SK-N-SH treated with all-trans-retinoic acid at 6 μM for 48 hours (cell line): ENCODE data around the gene ALPG.

Source experiments
- CREB5 ChIP-seq: fragments of 250-450 bp; sonication (Bioruptor Pico); IDR thresholded peaks from 2 replicates; pipeline ENCODE4 v1.5.1; 2020; ENCODE audit warnings: low read depth, mild to moderate bottlenecking, moderate library complexity
- GLIS3 ChIP-seq: fragments of 250-450 bp; sonication (Bioruptor Pico); IDR thresholded peaks from 2 replicates; pipeline ENCODE4 v1.5.0; 2020; ENCODE audit warnings: mild to moderate bottlenecking, moderate library complexity
- ISL1 ChIP-seq: fragments of 250-450 bp; sonication (Bioruptor Pico); IDR thresholded peaks from 2 replicates; pipeline ENCODE4 v2.1.2; 2022; ENCODE audit warnings: mild to moderate bottlenecking, moderate library complexity
- OSR1 ChIP-seq: fragments of 250-450 bp; sonication (Bioruptor Pico); IDR thresholded peaks from 2 replicates; pipeline ENCODE4 v1.8.0; 2022; ENCODE audit warnings: moderate library complexity, mild to moderate bottlenecking, inconsistent platforms
- PATZ1 ChIP-seq: fragments of 250-450 bp; sonication (Bioruptor Pico); IDR thresholded peaks from 2 replicates; pipeline ENCODE4 v1.8.0; 2020; ENCODE audit warnings: mild to moderate bottlenecking, moderate library complexity, borderline replicate concordance
- PPARA ChIP-seq: fragments of 250-450 bp; sonication (Bioruptor Pico); IDR thresholded peaks from 2 replicates; pipeline ENCODE4 v1.5.0; 2020; ENCODE audit warnings: mild to moderate bottlenecking, borderline replicate concordance
- SNAI2 ChIP-seq: fragments of 250-450 bp; sonication (Bioruptor Pico); IDR thresholded peaks from 2 replicates; pipeline ENCODE4 v1.5.0; 2020; ENCODE audit warnings: mild to moderate bottlenecking, moderate library complexity
- TOX ChIP-seq: fragments of 250-450 bp; sonication (Bioruptor Pico); IDR thresholded peaks from 2 replicates; pipeline ENCODE4 v1.8.0; 2021; ENCODE audit warnings: mild to moderate bottlenecking, moderate library complexity, borderline replicate concordance
- ZFP3 ChIP-seq: fragments of 250-450 bp; sonication (Bioruptor Pico); IDR thresholded peaks from 2 replicates; pipeline ENCODE4 v1.5.0; 2020; ENCODE audit warnings: mild to moderate bottlenecking, moderate library complexity
- ZFP30 ChIP-seq: fragments of 450-650 bp; formaldehyde crosslinking; IDR thresholded peaks from 2 replicates; pipeline ENCODE4 v1.5.0; 2022; ENCODE audit warnings: mild to moderate bottlenecking, moderate library complexity

- no peak for TF ChIP-seq SNAI2 (CRISPR knock-in tag)
- no peak for TF ChIP-seq PATZ1 (CRISPR knock-in tag)
- no peak for TF ChIP-seq GLIS3 (CRISPR knock-in tag)
- no peak for TF ChIP-seq ZFP30 (CRISPR knock-in tag)
- TF ChIP-seq ZFP3 (CRISPR knock-in tag) = no peak
- TF ChIP-seq ISL1 (CRISPR knock-in tag) = no peak
- TF ChIP-seq PPARA (CRISPR knock-in tag) = no peak
- TF ChIP-seq CREB5 (CRISPR knock-in tag) = no peak
- no peak for TF ChIP-seq OSR1 (CRISPR knock-in tag)
- no peak for TF ChIP-seq TOX (CRISPR knock-in tag)
Measured at GRCh38 chr2:232444409-232445148, 37.9 kb downstream of the ALPG start.
